GM12878 (cell line): ENCODE data around the gene FSTL1. TPM values are rescaled to one million over a fixed set of nuclear protein-coding genes. Genes with fewer than 3 reads are reported as not detected.

Source experiments
- ATAC-seq: fragments of 200-7000 bp; cut with Tn5 transposase; 3 replicates; pipeline ENCODE4 v1.9.1; 2020; ENCODE audit warnings: mild to moderate bottlenecking, moderate library complexity
- BruUV-seq: library from RNA; stranded (reverse); fragments of 400-500 nt; replicated peaks from 2 replicates; lab custom pipeline; 2021; lab: Mats Ljungman, UMichigan
- CTCF ChIA-PET: fragments of 300-600 bp; sonication (Branson Sonifier 250); formaldehyde crosslinking; extraction: SDS; loops from one replicate; lab custom pipeline; 2021; ENCODE audit warnings: inconsistent platforms; lab: Yijun Ruan, JAX
- POLR2A ChIA-PET: fragments of 350-600 bp; formaldehyde crosslinking; extraction: SDS; loops from one replicate; lab custom pipeline; 2021; ENCODE audit warnings: inconsistent platforms; lab: Charles Lee
- RAD21 ChIA-PET: fragments of 300-600 bp; sonication (Branson Sonifier 250); formaldehyde crosslinking; loops from one replicate; lab custom pipeline; 2023; ENCODE audit warnings: antibody characterized with exemption; ENCODE audit not compliant: unreplicated experiment; lab: Charles Lee
- SMC1A ChIA-PET: fragments of 300-600 bp; sonication (Branson Sonifier 250); formaldehyde crosslinking; loops from one replicate; lab custom pipeline; 2023; ENCODE audit not compliant: unreplicated experiment, uncharacterized antibody; lab: Charles Lee
- DNase-seq: peaks from one replicate; pipeline ENCODE4 v3.0.0-alpha.2; 2011; ENCODE audit warnings: low read depth, low spot score
- FAIRE-seq: peaks from 3 replicates; lab custom pipeline; 2011; peaks lifted over from hg19 to GRCh38; lab: Jason Lieb, UNC
- H2AFZ ChIP-seq: 2 replicates; pipeline ENCODE4 v1.6.0; 2011; ENCODE audit warnings: low read depth, low read length, control low read depth; ENCODE audit not compliant: control insufficient read depth
- H3K27ac ChIP-seq: 2 replicates; pipeline ENCODE4 v1.5.1; 2011; ENCODE audit warnings: control low read depth; ENCODE audit not compliant: control insufficient read depth, insufficient read depth
- H3K27me3 ChIP-seq, 2 experiments: replicated peaks in 1 of 2; 2 replicates each; pipeline versions ENCODE4 v1.6.0 to v1.6.1; 2011; ENCODE audit warnings: low read length in 1 of 2; ENCODE audit not compliant: control insufficient read depth in 2 of 2, insufficient read depth in 2 of 2
- H3K36me3 ChIP-seq, 2 experiments: 2 replicates each; pipeline ENCODE4 v1.5.1; 2011; ENCODE audit warnings: low read length in 1 of 2; ENCODE audit not compliant: control insufficient read depth in 2 of 2, insufficient read depth in 2 of 2
- H3K4me1 ChIP-seq: 2 replicates; pipeline ENCODE4 v1.6.1; 2011; ENCODE audit warnings: mild to moderate bottlenecking, low read length, moderate library complexity, mixed read lengths; ENCODE audit not compliant: control insufficient read depth, insufficient read depth
- H3K4me2 ChIP-seq: 2 replicates; pipeline ENCODE4 v1.6.0; 2011; ENCODE audit warnings: control low read depth; ENCODE audit not compliant: control insufficient read depth, insufficient read depth
- H3K4me3 ChIP-seq: fragments of 200-600 bp; sonication (generic); 2 replicates; pipeline ENCODE4 v1.5.1; 2016
- H3K79me2 ChIP-seq: 2 replicates; pipeline ENCODE4 v1.6.0; 2011; ENCODE audit warnings: low read length; ENCODE audit not compliant: control insufficient read depth, insufficient read depth
- H3K9ac ChIP-seq: 2 replicates; pipeline ENCODE4 v1.8.0; 2011; ENCODE audit warnings: low read length, control low read depth, mixed read lengths; ENCODE audit not compliant: control insufficient read depth, insufficient read depth
- H3K9me3 ChIP-seq: replicated peaks from 3 replicates; pipeline ENCODE4 v1.5.1; 2011; ENCODE audit warnings: mild to moderate bottlenecking, low read length; ENCODE audit not compliant: control insufficient read depth, insufficient read depth
- H4K20me1 ChIP-seq: 2 replicates; pipeline ENCODE4 v1.6.0; 2011; ENCODE audit not compliant: control insufficient read depth, insufficient read depth
- ASH2L ChIP-seq: fragments of 300-600, 200-600 bp; sonication (generic); IDR thresholded peaks from 2 replicates; pipeline ENCODE4 v1.6.1; 2017; ENCODE audit warnings: low read depth, mild to moderate bottlenecking, borderline replicate concordance
- ATF7 ChIP-seq: fragments of 450-650 bp; IDR thresholded peaks from 2 replicates; pipeline ENCODE4 v1.6.1; 2016; ENCODE audit warnings: low read depth, mild to moderate bottlenecking
- CHD2 ChIP-seq: IDR thresholded peaks from 2 replicates; pipeline ENCODE4 v1.6.1; 2011; ENCODE audit warnings: low read depth, low read length, improper control_type of control experiment, borderline replicate concordance
- ESRRA ChIP-seq: IDR thresholded peaks from 2 replicates; pipeline ENCODE4 v1.6.1; 2012; ENCODE audit warnings: mild to moderate bottlenecking, low read length, improper control_type of control experiment
- EZH2 ChIP-seq: IDR thresholded peaks from 2 replicates; pipeline ENCODE4 v1.6.1; 2012; ENCODE audit warnings: low read depth, mild to moderate bottlenecking, control low read depth, inconsistent platforms, low read length, borderline replicate concordance; ENCODE audit not compliant: control insufficient read depth
- FOXK2 ChIP-seq: fragments of 450-650 bp; IDR thresholded peaks from 2 replicates; pipeline ENCODE4 v1.6.1; 2017; ENCODE audit warnings: mild to moderate bottlenecking, moderate library complexity
- GATAD2B ChIP-seq: fragments of 450-650 bp; conservative IDR thresholded peaks from 2 replicates; pipeline ENCODE4 v1.6.1; 2017; ENCODE audit warnings: low read depth, mild to moderate bottlenecking, moderate library complexity
- JUNB ChIP-seq: IDR thresholded peaks from 2 replicates; pipeline ENCODE4 v1.6.1; 2016; ENCODE audit warnings: antibody characterized with exemption, mild to moderate bottlenecking
- KDM1A ChIP-seq: fragments of 200-600 bp; sonication (generic); IDR thresholded peaks from 2 replicates; pipeline ENCODE4 v1.6.1; 2016; ENCODE audit warnings: borderline replicate concordance
- LARP7 ChIP-seq: fragments of 450-650 bp; IDR thresholded peaks from 2 replicates; pipeline ENCODE4 v1.6.1; 2017; ENCODE audit warnings: mild to moderate bottlenecking
- NFYA ChIP-seq: IDR thresholded peaks from 2 replicates; pipeline ENCODE4 v1.6.1; 2011; ENCODE audit warnings: low read depth, mild to moderate bottlenecking, low read length, improper control_type of control experiment, borderline replicate concordance
- NFYB ChIP-seq: IDR thresholded peaks from 2 replicates; pipeline ENCODE4 v1.6.1; 2011; ENCODE audit warnings: low read depth, mild to moderate bottlenecking, low read length, improper control_type of control experiment, moderate library complexity; ENCODE audit not compliant: insufficient read depth
- RFX5 ChIP-seq: IDR thresholded peaks from 2 replicates; pipeline ENCODE4 v1.6.1; 2011; ENCODE audit warnings: low read depth, low read length, improper control_type of control experiment
- SMARCA5 ChIP-seq: fragments of 450-650 bp; IDR thresholded peaks from 2 replicates; pipeline ENCODE4 v1.6.1; 2017; ENCODE audit warnings: mild to moderate bottlenecking
- SPI1 ChIP-seq: IDR thresholded peaks from 2 replicates; pipeline ENCODE4 v1.6.1; 2011; ENCODE audit warnings: low read depth, mild to moderate bottlenecking, low read length, moderate library complexity, borderline replicate concordance; ENCODE audit not compliant: insufficient read depth
- TCF7 ChIP-seq: IDR thresholded peaks from 2 replicates; pipeline ENCODE4 v1.6.1; 2014; ENCODE audit warnings: antibody characterized with exemption, borderline replicate concordance
- ZBTB40 ChIP-seq: fragments of 450-650 bp; IDR thresholded peaks from 2 replicates; pipeline ENCODE4 v1.6.1; 2016; ENCODE audit warnings: mild to moderate bottlenecking, moderate library complexity, borderline replicate concordance
- WGBS: methylation state at CpG from one replicate; pipeline ENCODE4 v1.1.6; 2016; ENCODE audit warnings: low lambda C conversion rate; ENCODE audit not compliant: insufficient replicate concordance, insufficient coverage; ENCODE audit errors: missing lambda C conversion rate; 5-methylcytosine and 5-hydroxymethylcytosine counted together
- in situ Hi-C: fragments of 300-500 bp; cut with MboI; formaldehyde crosslinking; loops from 9 replicates; pipeline ENCODE4 v1.14.3; 2018; ENCODE audit warnings: mixed read lengths
- intact Hi-C: fragments of 100-400 bp; cut with micrococcal nuclease; formaldehyde crosslinking; loops from one replicate; pipeline ENCODE4 v1.14.2; 2022; ENCODE audit not compliant: unreplicated experiment
- polyA plus RNA-seq, 11 experiments: library from polyadenylated mRNA; depleted of rRNA in 4 of 11; unstranded in 6 of 11; stranded (reverse) in 5 of 11; fragments of >200 nt; fragmentation: Nextera tagmentation in 4 of 11; fragmentation: Illumina TruSeq in 1 of 11; extraction: Ambion mirVana in 4 of 11; extraction: Trizol in 1 of 11; gene quantifications; 1 replicate in 1 of 11; 2 replicates in 10 of 11; pipeline versions ENCODE4 v1.2.1 to v1.2.3, GENCODE V29; 2011 to 2016; ENCODE audit warnings: inconsistent platforms in 2 of 11, missing spikeins in 2 of 11, low read depth in 1 of 11
- total RNA-seq, 4 experiments: library from RNA; depleted of rRNA in 3 of 4; stranded (reverse); fragments of >200 nt in 3 of 4; fragmentation: Illumina TruSeq in 1 of 4; extraction: Trizol in 1 of 4; gene quantifications; 2 replicates each; pipeline versions ENCODE4 v1.2.1 to v1.2.3, GENCODE V29; 2013 to 2021
- TF ChIP-seq, protein P1 (sequence below): IDR thresholded peaks from 2 replicates; pipeline ENCODE4 v1.6.1; 2012; ENCODE audit warnings: low read depth, low read length, improper control_type of control experiment
- TF ChIP-seq, protein P2 (sequence below): fragments of 450-650 bp; IDR thresholded peaks from 2 replicates; pipeline ENCODE4 v1.6.1; 2016; ENCODE audit warnings: mild to moderate bottlenecking

Gene FSTL1
- total and polyA plus RNA-seq, 10 of the 15 experiments (the other 5 are each of a cell fraction or from before 2014, with no cell fraction given): 0.06 to 1.7 (median 0.32) TPM; not detected in 4

GRCh38 chr3:120417272-120417911 is 33.4 kb downstream of the FSTL1 start:
- Histone ChIP-seq H2AFZ (peak overlapping the region; percentile 86), H3K9me3 (no peaks in the 10 kb centered on the region), H3K4me3 (peak overlapping the region; percentile 66; the same call in 1 of the 2 replicates), H3K9ac (peak overlapping the region; percentile 53), H3K4me1 (no peaks in the 10 kb centered on the region; the same call in 1 of the 2 replicates), H3K79me2 (no peaks in the 10 kb centered on the region), H3K36me3 (no peaks in the 10 kb centered on the region), H3K27ac (no peak overlapping the region), H3K27me3 (peaks cover 0 to 5% of the 10 kb centered on the region in 2 experiments; a peak in 2 of 4 replicates), H3K4me2 (peak overlapping the region; percentile 75), H4K20me1 (no peaks in the 10 kb centered on the region)
- ChIA-PET SMC1A (interaction anchor here (0.6 to 4.6 kb wide), 38 partner anchors 8 to 1533 kb away, joined by 3 to 90 read pairs (median 4); partner anchors contain the start of gene LRRC58), CTCF (interaction anchor here (0.5 to 8.2 kb wide), 81 partner anchors 8 to 1534 kb away, joined by 3 to 210 read pairs (median 4); partner anchors contain the start of genes LRRC58 and NDUFB4), RAD21 (interaction anchor here (0.6 to 5.8 kb wide), 35 partner anchors 8 to 1534 kb away, joined by 3 to 82 read pairs (median 4); partner anchors contain the start of genes GSK3B, LRRC58 and NDUFB4), POLR2A (interaction anchor here (0.7 to 1.5 kb wide), 4 partner anchors 8 to 173 kb away, joined by 3 to 4 read pairs (median 4); no protein-coding TSS in a partner anchor)
- FAIRE-seq (peak; percentile 100), DNase-seq (peak; percentile 90), ATAC-seq (peak; percentile 99)
- intact Hi-C loops: loop anchor here (1.0 to 5.0 kb wide), 5 partner anchors 69 to 525 kb away; partner anchors contain the start of gene LRRC58
- in situ Hi-C loops: loop anchor here (10.0 kb wide), 1 partner anchor 523 kb away; no protein-coding TSS in a partner anchor
- 2% methylated on average over 9 of the region's 9 CpGs for WGBS
- BruUV-seq: no TSS peak
- TF ChIP-seq ASH2L (no peak), FOXK2 (no peak), SPI1 (no peak; the same call in 1 of the 2 replicates), JUNB (no peak), CHD2 (no peak), NFYB (peak; percentile 78), ESRRA (no peak), TCF7 (no peak), SMARCA5 (no peak), EZH2 (no peak), ZBTB40 (no peak), GATAD2B (no peak), ATF7 (peak; percentile 12; the same call in 1 of the 2 replicates), KDM1A (no peak), LARP7 (no peak), NFYA (no peak), RFX5 (peak; percentile 96)
- TF ChIP-seq, protein P1, sequence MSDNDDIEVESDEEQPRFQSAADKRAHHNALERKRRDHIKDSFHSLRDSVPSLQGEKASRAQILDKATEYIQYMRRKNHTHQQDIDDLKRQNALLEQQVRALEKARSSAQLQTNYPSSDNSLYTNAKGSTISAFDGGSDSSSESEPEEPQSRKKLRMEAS: no peak
- TF ChIP-seq, protein P2, sequence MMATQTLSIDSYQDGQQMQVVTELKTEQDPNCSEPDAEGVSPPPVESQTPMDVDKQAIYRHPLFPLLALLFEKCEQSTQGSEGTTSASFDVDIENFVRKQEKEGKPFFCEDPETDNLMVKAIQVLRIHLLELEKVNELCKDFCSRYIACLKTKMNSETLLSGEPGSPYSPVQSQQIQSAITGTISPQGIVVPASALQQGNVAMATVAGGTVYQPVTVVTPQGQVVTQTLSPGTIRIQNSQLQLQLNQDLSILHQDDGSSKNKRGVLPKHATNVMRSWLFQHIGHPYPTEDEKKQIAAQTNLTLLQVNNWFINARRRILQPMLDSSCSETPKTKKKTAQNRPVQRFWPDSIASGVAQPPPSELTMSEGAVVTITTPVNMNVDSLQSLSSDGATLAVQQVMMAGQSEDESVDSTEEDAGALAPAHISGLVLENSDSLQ: no peak
